Measurements from ENCODE around the gene SLX9. TPM values are rescaled to one million over a fixed set of nuclear protein-coding genes. Genes with fewer than 3 reads are reported as not detected.
"Not testable (repeated sequence)": the region's sequence is repeated elsewhere in the genome, so short reads cannot be mapped to it uniquely, and the experiment has no call there.

The SLX9 gene
- polyA plus RNA-seq, 4 donors, result 10.3 to 27.6 (median 12.4) TPM

DNA sequence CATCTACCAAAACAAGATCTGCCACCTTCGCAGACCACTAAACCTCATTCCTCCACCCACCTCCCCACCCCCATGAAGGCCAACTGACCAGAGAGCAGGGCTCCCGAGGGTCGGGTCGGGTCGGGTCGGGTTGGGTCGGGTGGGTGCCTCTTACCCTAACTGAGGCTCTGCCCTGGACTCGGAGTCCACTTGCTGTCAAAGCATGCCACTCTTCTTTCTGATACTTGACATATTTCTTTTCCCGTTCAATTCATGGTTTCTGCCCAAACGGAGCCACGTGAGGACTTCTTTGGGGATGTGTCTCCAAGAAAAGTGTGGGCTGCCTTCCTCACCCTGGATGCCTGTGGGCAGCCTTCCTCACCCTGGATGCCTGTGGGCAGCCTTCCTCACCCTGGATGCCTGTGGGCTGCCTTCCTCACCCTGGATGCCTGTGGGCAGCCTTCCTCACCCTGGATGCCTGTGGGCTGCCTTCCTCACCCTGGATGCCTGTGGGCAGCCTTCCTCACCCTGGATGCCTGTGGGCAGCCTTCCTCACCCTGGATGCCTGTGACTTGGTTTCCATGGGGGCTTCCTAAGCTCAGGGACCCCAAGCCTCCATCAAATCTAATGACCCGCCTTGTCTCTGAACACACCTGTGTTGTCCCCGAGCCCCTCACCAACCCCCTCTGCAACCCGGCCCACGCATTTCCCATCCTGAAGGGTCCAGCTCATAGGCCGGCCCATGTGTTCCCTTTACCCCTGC, 11.2 kb upstream of the SLX9 start:
- not testable (repeated sequence) for DNase-seq (ENCODE audit: low read depth in 4 of 4, low spot score in 3 of 4)

GRCh38 chr21:44929242-44929798, 10.5 kb upstream of the SLX9 start:
- DNase-seq (ENCODE audit: low read depth in 4 of 4, low spot score in 3 of 4), result no peak

GRCh38 chr21:44929799-44930542, 9.9 kb upstream of the SLX9 start:
- no peak for DNase-seq (ENCODE audit: low read depth in 4 of 4, low spot score in 3 of 4)

GRCh38 chr21:44930543-44930981, 9.3 kb upstream of the SLX9 start:
- DNase-seq (ENCODE audit: low read depth in 4 of 4, low spot score in 3 of 4), result no peak

- no peak for DNase-seq (ENCODE audit: low read depth in 4 of 4, low spot score in 3 of 4)
Observed at GRCh38 chr21:44931137-44931500, 8.7 kb upstream of the SLX9 start.

GRCh38 chr21:44931501-44932407, 8.1 kb upstream of the SLX9 start:
- DNase-seq (ENCODE audit: low read depth in 4 of 4, low spot score in 3 of 4), result no peak

DNA sequence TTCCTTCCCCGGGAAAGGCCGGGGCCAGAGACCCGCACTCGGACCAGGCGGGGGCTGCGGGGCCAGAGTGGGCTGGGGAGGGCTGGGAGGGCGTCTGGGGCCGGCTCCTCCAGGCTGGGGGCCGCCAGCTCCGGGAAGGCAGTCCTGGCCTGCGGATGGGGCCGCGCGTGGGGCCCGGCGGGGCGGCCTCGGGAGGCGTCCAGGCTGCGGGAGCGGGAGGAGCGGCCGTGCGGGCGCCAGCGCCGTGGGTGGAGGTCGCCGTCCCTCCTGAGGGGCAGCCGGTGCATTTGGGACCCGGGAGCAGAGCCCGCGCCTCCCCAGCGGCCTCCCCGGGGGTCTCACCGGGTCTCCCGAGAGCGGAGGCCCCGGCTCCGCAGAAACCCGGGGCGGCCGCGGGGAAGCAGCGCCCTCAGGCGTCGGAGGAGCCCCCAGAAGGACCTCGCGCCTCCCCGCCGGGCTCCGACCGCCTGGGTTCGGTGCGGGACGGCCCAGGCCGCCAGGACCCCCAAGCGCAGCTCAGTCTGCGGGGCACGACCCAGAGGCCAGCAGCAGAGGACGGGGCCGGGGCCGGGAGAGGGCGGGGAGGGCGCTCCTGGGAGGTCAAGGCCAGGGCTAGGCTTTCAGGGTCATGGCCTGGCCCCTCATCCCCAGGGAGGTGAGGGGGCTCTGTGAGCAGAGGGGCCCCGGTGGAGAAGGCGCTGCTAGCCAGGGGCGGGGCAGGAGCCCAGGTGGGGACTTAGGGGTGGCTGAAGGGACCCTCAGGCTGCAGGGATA, 7.2 kb upstream of the SLX9 start:
- no peak for DNase-seq (ENCODE audit: low read depth in 4 of 4, low spot score in 3 of 4)

GRCh38 chr21:44933199-44933917, 6.5 kb upstream of the SLX9 start:
- DNase-seq (ENCODE audit: low read depth in 4 of 4, low spot score in 3 of 4), result no peak

GRCh38 chr21:44933918-44934260, 5.9 kb upstream of the SLX9 start:
- no peak for DNase-seq (ENCODE audit: low read depth in 4 of 4, low spot score in 3 of 4)

GRCh38 chr21:44934276-44934675, 5.6 kb upstream of the SLX9 start:
- no peak for DNase-seq (ENCODE audit: low read depth in 4 of 4, low spot score in 3 of 4)

GRCh38 chr21:44934797-44935532, 4.9 kb upstream of the SLX9 start:
- no peak for DNase-seq (ENCODE audit: low read depth in 4 of 4, low spot score in 3 of 4)

GRCh38 chr21:44935533-44935927, 4.3 kb upstream of the SLX9 start:
- no peak for DNase-seq (ENCODE audit: low read depth in 4 of 4, low spot score in 3 of 4)

DNA sequence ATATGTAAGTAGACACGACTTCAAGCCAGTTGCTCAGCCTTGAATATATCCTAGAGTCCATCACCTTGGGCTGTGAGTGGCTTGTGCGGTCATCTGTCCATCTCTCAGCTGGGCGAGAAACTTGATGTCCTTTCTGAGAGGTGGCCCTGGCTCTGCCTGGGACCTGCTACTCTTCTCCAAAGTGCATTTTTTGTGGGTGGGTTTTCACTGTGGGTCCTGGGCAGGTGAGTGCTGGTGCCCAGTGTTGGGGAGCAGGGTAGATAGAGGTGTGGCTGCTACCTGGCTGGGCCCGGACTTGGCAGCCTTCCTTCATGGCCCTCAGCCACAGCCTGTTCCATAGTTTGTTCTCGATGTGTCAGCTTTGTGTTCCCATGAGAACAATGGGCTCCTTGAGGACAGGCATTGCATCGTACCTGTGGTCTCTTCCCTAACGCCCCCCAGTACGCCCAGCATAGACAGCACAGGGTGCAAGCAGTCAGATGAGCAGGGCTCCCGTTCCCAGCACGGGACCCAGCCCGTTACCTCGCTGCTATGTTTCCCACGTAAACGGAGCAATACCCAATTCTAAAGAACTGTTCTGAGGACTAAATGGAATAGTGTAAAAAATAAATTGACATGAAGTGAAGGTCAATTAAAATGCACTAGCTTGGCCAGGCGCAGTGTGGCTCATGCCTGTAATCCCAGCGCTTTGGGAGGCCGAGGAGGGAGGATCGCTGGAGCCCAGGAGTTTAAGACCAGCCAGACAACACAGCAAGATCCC, 877 bp upstream of the SLX9 start:
- DNase-seq (ENCODE audit: low read depth in 4 of 4, low spot score in 3 of 4), result no peak

- DNase-seq (ENCODE audit: low read depth in 4 of 4, low spot score in 3 of 4), result no peak
Observed at GRCh38 chr21:44940116-44940631, 345 bp downstream of the SLX9 start.

DNA sequence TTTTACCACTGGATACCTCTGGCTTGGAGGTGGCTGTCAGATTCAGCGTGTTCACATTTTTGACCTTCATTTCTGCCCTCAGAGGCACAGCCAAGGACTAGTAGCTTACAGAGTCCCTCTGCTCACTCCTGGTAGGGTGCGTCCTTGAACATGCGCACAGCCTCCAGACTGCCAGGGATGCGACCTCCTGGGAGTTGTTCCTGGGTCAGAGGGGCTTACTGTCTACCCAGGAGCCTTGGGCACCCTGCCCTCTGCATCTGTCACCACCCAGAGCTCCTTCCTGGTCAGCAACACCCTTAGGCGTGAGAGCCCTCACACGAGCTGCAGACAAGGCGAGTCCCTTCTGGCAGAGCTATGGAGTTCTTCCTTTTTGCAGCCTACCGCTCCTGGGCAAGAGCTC, 1.7 kb downstream of the SLX9 start:
- DNase-seq (ENCODE audit: low read depth in 4 of 4, low spot score in 3 of 4), result no peak

DNA sequence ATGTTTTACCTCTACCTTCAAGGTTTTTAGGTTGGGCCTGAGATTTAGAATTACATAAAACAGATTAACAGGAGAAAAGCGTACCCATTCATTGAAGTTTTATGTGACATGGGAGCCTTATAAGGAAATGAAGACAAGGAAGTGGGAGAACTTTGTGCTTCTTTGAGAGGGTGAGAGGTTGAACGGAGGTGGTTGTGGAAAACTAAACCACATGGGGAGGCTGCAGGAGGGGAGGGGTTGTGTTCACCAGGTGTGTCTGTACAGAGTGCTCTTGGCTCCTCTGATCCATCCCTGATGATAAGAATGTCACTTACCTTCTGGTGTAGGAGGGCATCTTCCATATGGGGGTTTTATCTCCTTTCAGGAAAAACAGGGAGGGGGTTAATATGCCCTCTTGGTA, 2.7 kb downstream of the SLX9 start:
- DNase-seq (ENCODE audit: low read depth in 4 of 4, low spot score in 3 of 4), result no peak

DNA sequence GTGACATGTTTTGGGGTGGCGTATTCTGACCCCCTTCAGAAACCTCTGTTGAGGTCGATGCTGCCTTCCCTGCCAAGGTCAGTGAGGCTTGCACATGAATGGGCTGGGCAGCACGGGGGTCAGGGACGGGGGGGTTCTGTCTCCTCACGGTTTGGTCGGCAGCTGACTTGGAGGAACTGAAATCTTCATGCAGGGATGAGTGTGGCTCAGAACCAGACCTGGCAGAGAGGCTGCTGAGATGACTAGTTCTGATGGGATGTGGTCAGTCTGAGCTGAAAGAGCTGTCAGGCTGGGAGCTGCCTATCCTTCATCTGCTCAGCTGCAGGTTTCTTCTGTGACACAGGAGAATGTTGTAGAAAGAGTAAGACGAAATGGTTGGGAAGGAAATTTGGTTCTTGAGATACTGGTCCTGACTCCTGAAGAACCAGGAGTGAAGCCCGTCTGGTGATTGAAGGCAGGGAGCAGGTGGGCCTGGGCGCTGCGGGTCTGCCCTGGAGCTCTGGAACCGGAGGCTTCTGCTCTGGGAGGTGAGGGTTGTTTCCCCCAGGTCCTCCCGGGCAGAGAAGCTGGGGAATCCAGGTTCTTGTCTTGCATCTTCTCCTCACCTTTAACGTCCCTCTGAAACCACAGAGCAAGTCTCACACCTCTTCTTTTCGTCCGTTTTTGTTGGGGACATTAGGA, 3.3 kb downstream of the SLX9 start:
- no peak for DNase-seq (ENCODE audit: low read depth in 4 of 4, low spot score in 3 of 4)

All from left renal pelvis (tissue), 4 donors.